ENCODE data around the gene ADARB1.

The ADARB1 gene

DNA sequence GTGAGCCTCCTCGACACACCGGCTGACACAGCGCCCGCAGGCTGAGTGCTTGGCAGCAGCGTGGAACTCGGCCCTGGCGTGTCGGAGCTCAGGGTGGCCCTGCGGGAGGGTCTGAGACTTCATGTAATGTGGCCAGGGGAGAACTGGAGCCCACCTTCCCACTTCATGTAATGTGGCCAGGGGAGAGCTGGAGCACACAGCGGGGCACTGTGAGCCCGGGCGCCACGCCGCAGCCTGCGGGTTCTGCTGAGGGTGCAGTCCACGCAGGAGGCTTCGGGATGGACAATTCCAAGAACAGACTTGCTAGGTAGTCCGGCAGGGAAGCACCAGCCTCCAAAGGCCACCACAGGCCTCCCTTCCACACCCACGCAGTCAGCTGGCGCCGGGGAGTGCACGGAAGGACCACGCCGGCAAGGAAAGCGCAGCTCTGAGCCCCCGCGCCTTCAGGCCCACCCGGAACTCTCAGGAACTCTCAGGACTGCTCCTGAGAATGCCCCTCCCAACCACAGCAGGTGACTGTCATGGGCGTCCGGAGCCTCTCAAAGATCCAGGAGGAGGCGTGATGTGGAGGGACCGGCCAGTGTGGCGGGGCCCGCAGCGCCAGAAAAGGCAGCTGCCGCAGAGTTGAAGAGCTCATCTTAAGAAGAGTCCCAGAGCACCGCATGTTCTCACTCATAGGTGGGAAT lies 19.3 kb upstream of the ADARB1 start:
- DNase-seq (ENCODE audit: low read depth): no peak

GRCh38 chr21:45055861-45056260 lies 18.5 kb upstream of the ADARB1 start:
- no peak for DNase-seq (ENCODE audit: low read depth)

- DNase-seq (ENCODE audit: low read depth): no peak
Observed at GRCh38 chr21:45056296-45056904, 18.0 kb upstream of the ADARB1 start.

DNA sequence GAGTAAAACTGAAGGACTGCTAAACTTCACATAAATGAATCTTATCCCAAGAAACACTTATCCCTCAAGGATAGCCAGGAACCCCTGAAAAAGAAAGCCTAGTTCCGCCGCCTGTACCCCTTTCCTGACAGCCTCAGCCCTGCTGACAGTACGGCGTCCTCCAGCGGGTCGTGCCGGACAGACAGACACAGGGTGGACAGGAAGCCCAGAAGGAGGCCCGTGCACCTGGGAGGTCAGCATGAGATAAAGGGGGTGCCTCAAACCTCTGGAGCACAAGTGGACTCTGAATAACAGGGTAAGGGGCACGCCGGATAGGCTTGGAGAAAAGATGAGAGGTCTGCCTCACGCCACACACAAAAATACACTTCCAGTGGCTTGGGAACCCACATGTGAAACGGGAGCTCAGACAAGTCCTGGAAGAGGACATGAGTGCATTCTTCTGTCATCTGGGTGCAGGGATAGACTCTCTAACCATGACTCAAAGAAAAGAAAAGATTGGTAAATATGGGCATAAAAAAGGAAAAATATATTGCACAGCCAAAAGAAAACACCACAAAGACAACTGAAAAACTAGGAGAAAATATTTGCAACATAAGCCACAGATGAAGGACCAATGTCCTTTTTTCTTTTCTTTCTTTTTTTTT lies 17.3 kb upstream of the ADARB1 start:
- DNase-seq (ENCODE audit: low read depth): no peak

DNA sequence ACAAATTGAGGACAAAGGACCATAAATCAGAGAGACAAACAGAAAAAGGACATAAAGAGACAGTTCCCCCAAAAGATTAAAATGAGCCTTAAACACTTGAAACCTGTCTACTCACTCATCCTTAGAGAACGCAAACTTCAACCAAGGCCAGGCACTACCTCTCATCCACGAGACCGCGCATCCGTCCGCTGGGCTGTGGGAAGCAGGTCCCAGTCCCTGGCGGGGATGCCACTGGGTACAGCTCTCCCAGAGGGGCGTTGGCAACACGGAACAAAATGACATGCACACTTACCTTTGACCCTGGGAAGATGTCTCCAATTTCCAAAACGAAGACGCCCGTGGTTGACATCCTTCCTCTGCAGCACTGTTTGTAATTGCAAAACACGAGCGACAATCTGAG lies 16.5 kb upstream of the ADARB1 start:
- DNase-seq (ENCODE audit: low read depth): no peak

DNA sequence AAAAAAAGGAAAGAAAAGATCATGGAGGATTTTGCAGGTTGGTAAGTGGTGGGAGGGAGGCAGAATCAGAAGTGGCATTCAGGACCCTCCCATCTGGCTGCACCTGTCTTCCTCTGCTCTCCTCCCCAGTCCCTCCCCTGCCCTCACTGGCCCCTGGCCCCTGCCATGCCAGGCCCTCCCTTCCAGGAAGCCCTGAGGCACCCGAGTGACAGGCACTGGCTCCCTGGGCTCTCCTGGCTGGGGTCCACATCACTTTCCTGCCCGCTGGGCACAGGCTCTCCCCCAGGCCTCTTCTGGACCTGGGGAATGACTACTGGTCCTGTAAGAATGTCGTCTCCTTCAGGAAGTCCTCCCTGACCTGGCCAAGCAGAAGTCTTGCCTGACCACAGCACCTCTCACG lies 15.3 kb upstream of the ADARB1 start:
- DNase-seq (ENCODE audit: low read depth): no peak

DNA sequence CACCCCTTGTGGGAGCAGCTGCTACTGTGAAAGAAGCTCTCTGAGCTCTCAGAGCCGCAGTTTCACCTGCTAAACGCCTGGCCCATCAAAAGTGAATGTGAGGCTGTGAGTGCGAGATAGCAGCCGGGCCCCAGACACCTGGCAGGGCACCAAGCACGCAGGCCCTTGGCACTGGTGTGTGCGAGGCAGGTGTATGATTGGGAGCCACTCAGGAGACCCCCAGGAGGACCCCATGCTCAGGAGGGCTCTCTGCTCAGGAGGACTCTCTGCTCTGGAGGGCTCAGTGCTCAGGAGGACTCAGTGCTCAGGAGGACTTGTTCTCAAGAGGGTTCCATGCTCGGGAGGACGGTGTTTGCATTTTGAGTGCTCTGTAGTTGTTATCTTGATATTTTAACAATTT lies 14.3 kb upstream of the ADARB1 start:
- DNase-seq (ENCODE audit: low read depth): no peak

DNA sequence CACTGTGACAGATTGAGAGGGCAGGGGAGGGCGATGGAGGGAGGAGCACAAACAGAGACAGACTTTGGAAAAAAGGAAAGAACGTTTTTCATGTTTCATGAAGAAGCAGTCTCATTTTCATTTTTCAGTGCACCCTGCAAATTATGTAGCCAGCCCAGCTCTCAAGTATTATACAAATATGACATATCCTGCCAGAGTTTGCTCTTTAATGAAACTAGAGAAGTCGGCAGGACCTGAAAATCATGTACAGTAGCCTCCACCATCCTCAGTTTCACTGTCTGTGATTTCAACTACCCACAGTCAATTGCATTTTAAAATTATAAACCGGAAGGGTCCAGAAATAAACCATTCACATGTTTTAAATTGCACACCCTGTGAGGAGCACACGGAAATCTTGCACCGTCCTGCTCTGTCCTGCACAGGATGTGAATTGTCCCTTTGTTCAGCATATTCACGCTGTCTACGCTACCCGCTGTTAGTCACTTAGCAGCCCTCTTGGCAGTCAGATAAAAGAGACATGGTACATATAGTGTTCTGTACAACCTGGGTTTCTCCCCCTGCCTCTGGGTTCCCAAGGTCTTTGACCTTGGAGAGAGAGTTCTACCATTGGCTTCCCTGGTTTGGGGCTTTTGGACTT lies 13.6 kb upstream of the ADARB1 start:
- DNase-seq (ENCODE audit: low read depth): no peak

DNA sequence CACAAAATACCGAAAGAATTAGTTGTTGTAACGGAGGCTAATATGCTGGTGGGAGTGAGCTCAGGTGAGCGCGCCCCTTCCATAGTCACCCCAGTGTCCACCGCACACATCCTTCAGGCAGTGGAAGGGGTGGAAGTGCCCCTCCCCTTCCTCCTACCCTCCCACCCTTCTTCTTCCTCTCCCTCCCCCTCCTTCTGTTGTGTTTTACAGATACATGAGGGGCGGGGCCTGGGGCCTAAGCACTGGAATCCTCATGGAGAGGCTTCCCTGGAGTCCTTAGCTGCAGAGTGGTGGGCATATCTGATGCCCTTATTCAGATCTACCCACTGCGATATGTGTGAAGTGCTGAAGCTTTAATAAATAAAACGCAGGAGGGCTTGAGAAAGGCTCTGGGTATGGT lies 10.3 kb upstream of the ADARB1 start:
- no peak for DNase-seq (ENCODE audit: low read depth)

- no peak for DNase-seq (ENCODE audit: low read depth)
Observed at GRCh38 chr21:45064618-45065399, 9.6 kb upstream of the ADARB1 start.

GRCh38 chr21:45067462-45068285 lies 6.7 kb upstream of the ADARB1 start:
- no peak for DNase-seq (ENCODE audit: low read depth)

DNA sequence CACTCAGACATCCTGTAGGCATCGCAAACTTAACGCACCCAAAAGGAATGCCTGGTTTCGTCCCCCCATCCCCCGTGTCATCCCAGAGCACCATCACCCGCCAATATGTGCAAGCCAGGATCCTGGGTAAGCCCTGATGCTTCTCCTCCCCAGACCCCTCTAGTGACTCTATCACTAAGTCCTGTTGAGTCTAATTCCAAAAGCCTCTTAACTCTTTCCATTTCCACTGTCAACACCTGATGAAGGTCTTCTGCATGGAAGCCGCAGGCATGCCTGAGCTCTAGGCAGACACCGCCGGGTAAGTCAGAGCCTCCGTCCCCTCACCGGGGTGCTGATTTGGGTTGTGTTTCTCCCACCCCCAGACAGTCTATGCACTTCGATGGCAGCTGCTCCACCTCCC lies 5.3 kb upstream of the ADARB1 start:
- DNase-seq (ENCODE audit: low read depth): no peak

DNA sequence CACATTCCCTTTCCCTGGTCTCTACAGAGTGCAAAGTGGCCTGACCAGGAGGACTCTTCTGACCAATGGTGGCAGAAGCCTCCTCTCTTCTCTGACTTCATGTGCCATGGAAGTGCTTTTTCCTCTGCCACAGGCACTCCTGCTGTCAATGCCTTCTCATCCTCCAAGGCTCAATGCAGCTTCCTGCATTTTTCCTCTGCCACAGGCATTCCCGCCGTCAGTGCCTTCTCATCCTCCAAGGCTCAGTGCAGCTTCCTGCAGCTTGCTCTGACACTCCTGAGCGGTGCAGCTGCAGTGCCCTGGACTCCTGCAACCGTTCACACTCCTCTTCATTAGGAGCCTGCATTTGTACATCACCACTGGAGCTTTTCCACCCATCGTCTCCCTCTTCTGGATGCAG lies 4.7 kb upstream of the ADARB1 start:
- no peak for DNase-seq (ENCODE audit: low read depth)

DNA sequence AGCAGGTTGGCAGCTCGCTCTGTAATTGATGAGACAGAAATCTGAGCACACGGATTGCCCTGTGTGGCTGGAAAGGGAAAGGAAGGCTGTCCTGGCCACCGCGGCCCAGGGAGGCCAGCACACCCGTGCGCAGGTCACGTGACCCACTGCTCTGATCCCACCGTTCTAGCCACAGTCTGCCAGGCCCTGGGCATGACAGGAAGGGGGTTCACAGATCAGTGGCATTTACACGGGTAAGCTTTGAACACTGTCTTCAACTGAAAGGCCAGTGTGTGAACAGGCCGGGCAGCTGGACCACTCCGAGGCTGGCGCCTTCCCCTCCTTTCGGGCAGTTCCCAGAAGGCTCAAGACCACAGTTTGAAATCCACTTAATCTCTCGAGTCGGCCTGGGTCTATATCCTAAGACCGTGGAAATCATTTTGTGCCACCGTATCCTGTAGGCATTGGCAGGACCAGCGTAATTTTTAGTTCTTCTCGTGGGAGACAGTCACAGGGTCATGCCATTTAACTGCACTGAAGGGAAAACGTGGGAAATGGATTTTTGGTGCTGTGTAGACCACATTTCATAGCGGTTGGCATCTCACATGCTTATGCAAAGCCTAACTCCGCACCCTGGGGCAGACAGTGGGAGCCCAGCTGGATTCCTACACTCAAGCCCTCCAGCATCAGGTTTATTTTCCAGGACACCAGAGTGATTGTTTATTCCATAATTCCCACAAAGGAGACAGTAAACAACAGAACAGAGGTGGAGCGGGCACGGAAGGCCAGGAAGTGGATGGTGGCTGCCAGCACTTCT lies 3.1 kb upstream of the ADARB1 start:
- DNase-seq (ENCODE audit: low read depth): no peak

GRCh38 chr21:45071874-45072737 lies 2.3 kb upstream of the ADARB1 start:
- DNase-seq (ENCODE audit: low read depth): no peak

DNA sequence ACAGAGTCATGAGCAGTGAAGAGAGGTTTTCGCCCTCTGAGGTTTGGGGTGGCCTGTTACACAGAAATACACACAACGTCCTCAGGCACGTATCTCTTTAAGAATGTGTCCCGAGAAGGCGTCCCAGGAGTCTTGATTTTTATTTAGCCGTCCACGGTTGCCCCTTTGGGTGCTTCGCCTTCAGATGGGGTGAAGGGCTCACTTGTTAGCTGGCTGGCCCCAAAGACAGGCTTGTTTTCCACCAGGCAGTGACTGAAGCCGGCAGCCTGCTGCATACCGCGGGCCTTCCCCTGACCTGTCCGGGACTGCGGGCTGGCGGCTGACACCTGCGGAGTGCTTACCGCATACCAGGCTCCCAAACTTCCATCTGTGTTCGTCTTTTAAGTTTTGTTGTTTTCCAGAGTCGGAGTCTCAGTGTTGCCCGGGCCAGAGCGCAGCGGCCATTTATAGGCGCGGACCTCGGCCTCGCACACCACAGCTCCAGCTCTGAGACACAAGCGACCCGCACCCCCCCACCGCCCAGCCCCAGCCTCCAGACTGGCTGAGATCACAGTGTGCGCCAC lies 1.6 kb upstream of the ADARB1 start:
- DNase-seq (ENCODE audit: low read depth): no peak

DNA sequence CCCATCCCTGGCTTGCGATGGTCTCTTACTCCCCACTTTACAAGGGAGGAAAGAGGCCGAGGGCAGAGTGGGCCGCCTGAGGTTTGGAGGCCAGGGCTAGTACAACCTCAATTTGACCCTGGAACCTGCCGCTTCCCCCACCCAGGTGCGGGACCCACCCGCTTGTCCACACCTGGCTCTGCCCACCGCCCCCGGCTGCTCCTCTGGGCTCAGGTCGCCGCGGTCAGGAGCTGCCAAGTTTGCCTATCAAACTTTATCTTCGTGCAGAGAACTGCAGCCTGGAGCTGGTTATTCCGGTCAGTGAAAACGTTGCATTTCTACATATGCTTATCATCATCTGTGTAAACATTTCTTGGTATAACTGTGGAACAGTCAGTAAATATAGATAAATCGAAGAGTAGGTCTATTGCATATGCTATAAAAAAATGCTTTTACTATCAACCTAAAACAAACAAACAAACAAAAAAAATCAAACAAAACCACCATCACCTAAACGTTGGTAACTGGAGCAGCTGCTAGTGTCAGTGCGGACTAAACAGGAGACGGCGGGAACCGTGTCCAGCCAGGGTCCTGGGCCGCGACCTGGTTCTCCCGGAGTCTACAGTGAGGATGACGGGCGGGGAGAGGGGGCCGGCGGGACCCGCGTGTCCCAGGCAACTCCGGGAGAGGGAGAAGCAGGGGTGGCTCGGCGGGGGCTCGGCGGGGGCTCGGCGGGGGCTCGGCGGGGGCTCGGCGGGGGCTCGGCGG lies 906 bp upstream of the ADARB1 start:
- DNase-seq (ENCODE audit: low read depth): no peak

DNA sequence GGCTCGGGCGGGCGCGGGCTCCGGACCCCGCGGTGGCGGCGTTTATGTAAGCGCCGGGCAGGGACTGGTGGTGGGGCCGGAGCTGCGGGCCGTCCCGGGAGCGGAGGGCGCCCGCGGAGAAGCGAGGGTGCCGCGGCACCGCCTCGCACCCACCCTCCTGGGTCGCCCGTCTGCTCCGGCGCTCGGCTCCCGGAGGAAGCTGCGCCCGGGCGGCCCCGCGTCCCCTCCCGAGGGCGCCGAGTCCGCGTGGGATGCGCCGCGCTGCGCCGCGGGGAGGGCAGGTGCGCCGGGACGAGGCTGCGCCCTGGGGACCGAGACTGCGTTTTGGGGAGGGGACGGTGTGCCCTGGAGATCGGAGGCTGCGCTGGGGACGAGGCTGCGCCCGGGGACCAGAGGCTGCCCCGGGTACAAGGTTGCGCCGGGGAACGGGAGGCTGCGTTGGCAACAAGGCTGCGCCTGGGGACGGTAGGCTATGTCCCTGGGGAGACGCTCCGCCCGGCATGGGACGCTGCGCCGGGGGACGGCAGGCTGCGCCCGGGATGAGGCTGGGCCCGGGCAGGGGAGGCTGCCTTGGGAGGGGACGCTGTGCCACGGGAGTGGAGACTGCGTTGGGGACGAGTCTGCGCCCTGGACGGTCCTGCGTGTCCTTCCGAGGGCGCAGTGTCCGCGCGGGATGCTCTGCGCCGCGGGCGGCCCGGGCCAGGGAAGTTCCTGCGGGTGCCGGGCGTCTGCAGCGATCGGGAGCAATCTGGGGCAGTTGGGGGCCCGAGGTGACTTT lies 627 bp downstream of the ADARB1 start:
- no peak for DNase-seq (ENCODE audit: low read depth)
